CD14-positive monocyte (primary cell): ENCODE measurements around the gene CSMD2. TPM values are rescaled to one million over a fixed set of nuclear protein-coding genes. Genes with fewer than 3 reads are reported as not detected.
A peak's percentile ranks its signal among the peaks of the same experiment; 100 is the strongest.

Source experiments
- DNase-seq, 3 donors: peaks; one replicate each; pipeline ENCODE4 v3.0.0-alpha.2; 2011 to 2022
- H2AFZ ChIP-seq: 2 replicates; pipeline ENCODE4 v1.6.0; 2012; ENCODE audit warnings: mild to moderate bottlenecking, low read depth, low read length, inconsistent platforms; ENCODE audit not compliant: insufficient read depth, poor library complexity, severe bottlenecking
- H3K27ac ChIP-seq, 2 donors: 1 replicate in 1 of 2; 2 replicates in 1 of 2; pipeline ENCODE4 v1.5.1; 2012 to 2013; ENCODE audit warnings: low read length in 2 of 2, control low read depth in 1 of 2, inconsistent platforms in 1 of 2, low read depth in 1 of 2, mild to moderate bottlenecking in 1 of 2
- H3K27me3 ChIP-seq, 2 donors: one replicate each; pipeline versions ENCODE4 v1.6.0 to v1.6.1; 2011 to 2013; ENCODE audit warnings: low read length in 2 of 2; ENCODE audit not compliant: control insufficient read depth in 2 of 2, insufficient read depth in 2 of 2
- H3K36me3 ChIP-seq, 2 donors: replicated peaks in 1 of 2; 1 replicate in 1 of 2; 2 replicates in 1 of 2; pipeline versions ENCODE4 v1.5.1 to v1.6.1; 2012 to 2013; ENCODE audit warnings: low read length in 2 of 2, control low read depth in 1 of 2, inconsistent platforms in 1 of 2, mild to moderate bottlenecking in 1 of 2; ENCODE audit not compliant: insufficient read depth in 2 of 2, control insufficient read depth in 1 of 2
- H3K4me1 ChIP-seq, 2 donors: 1 replicate in 1 of 2; 2 replicates in 1 of 2; pipeline versions ENCODE4 v1.5.1 to v1.6.1; 2012 to 2013; ENCODE audit warnings: low read length in 2 of 2, control low read depth in 1 of 2, inconsistent platforms in 1 of 2, mild to moderate bottlenecking in 1 of 2, moderate library complexity in 1 of 2; ENCODE audit not compliant: insufficient read depth in 2 of 2, control insufficient read depth in 1 of 2
- H3K4me2 ChIP-seq: replicated peaks from 2 replicates; pipeline ENCODE3; 2012; ENCODE audit warnings: low read length, moderate library complexity, mild to moderate bottlenecking; ENCODE audit not compliant: poor library complexity, severe bottlenecking; ENCODE audit errors: extremely low read depth
- H3K4me3 ChIP-seq, 3 experiments: fragments of 200-600 bp in 1 of 3; sonication (generic) in 1 of 3; replicated peaks in 1 of 3; 1 replicate in 2 of 3; 2 replicates in 1 of 3; pipeline ENCODE4 v1.5.1; 2011 to 2013; ENCODE audit warnings: low read length in 3 of 3, mild to moderate bottlenecking in 3 of 3, control low read depth in 2 of 3, low read depth in 2 of 3, inconsistent platforms in 1 of 3, moderate library complexity in 1 of 3
- H3K79me2 ChIP-seq: 2 replicates; pipeline ENCODE4 v1.6.0; 2012; ENCODE audit warnings: mild to moderate bottlenecking, control low read depth, inconsistent platforms, low read length, moderate library complexity; ENCODE audit not compliant: insufficient read depth
- H3K9ac ChIP-seq: 2 replicates; pipeline ENCODE4 v1.6.0; 2017; ENCODE audit warnings: low read length, mild to moderate bottlenecking; ENCODE audit not compliant: insufficient read depth, poor library complexity, severe bottlenecking
- H3K9me3 ChIP-seq, 2 donors: replicated peaks in 1 of 2; 1 replicate in 1 of 2; 2 replicates in 1 of 2; pipeline versions ENCODE4 v1.5.1 to v1.6.1; 2012 to 2013; ENCODE audit warnings: low read length in 2 of 2, control low read depth in 1 of 2; ENCODE audit not compliant: control insufficient read depth in 1 of 2, insufficient read depth in 1 of 2
- H4K20me1 ChIP-seq: 2 replicates; pipeline ENCODE4 v1.6.0; 2012; ENCODE audit warnings: mild to moderate bottlenecking, low read length, control low read depth, moderate library complexity; ENCODE audit not compliant: insufficient read depth
- H3K27ac Mint-ChIP-seq, 7 donors: one replicate each; pipeline ENCODE4 v1.8.0; 2020; ENCODE audit warnings: mild to moderate bottlenecking in 7 of 7, mixed read lengths in 7 of 7, moderate library complexity in 6 of 7, inconsistent platforms in 2 of 7
- H3K27me3 Mint-ChIP-seq, 3 donors: one replicate each; pipeline ENCODE4 v1.8.0; 2021 to 2022; ENCODE audit warnings: low read depth in 3 of 3, mild to moderate bottlenecking in 3 of 3, mixed read lengths in 3 of 3, moderate library complexity in 3 of 3, inconsistent platforms in 1 of 3
- H3K36me3 Mint-ChIP-seq, 2 donors: one replicate each; pipeline ENCODE4 v1.8.0; 2020; ENCODE audit warnings: mixed read lengths in 2 of 2, inconsistent platforms in 1 of 2, mild to moderate bottlenecking in 1 of 2
- H3K4me1 Mint-ChIP-seq: one replicate; pipeline ENCODE4 v1.8.0; 2020; ENCODE audit warnings: mild to moderate bottlenecking, mixed read lengths
- H3K4me3 Mint-ChIP-seq, 2 donors: one replicate each; pipeline ENCODE4 v1.8.0; 2020; ENCODE audit warnings: mild to moderate bottlenecking in 2 of 2, mixed read lengths in 2 of 2, moderate library complexity in 1 of 2
- H3K9me3 Mint-ChIP-seq, 7 donors: one replicate each; pipeline ENCODE4 v1.8.0; 2020 to 2022; ENCODE audit warnings: mixed read lengths in 7 of 7, mild to moderate bottlenecking in 6 of 7, moderate library complexity in 6 of 7, inconsistent platforms in 2 of 7
- CTCF ChIP-seq: fragments of 200-600 bp; IDR thresholded peaks from one replicate; pipeline ENCODE4 v1.8.0; 2022; ENCODE audit warnings: antibody characterized with exemption, mild to moderate bottlenecking
- WGBS: methylation state at CpG from one replicate; pipeline ENCODE4 v1.1.5; 2013; ENCODE audit warnings: missing lambda C conversion rate; ENCODE audit not compliant: insufficient coverage; 5-methylcytosine and 5-hydroxymethylcytosine counted together
- intact Hi-C, 2 donors: fragments of 100-400 bp; cut with micrococcal nuclease; formaldehyde crosslinking; loops; one replicate each; pipeline versions ENCODE4 v1.15.0 to v1.15.1; 2023
- polyA plus RNA-seq, 3 donors: library from polyadenylated mRNA; depleted of rRNA in 1 of 3; unstranded in 2 of 3; stranded (reverse) in 1 of 3; fragments of 300-500 nt in 2 of 3; fragments of >200 nt in 1 of 3; fragmentation: Illumina TruSeq in 2 of 3; gene quantifications; 1 replicate in 2 of 3; 2 replicates in 1 of 3; pipeline ENCODE4 v1.2.3, GENCODE V29; 2012 to 2021

Gene CSMD2
- polyA plus RNA-seq, 3 donors, result 0.04 TPM; not detected in 2

GRCh38 chr1:34175744-34176143 is 10.7 kb upstream of the CSMD2 start:
- Histone ChIP-seq H3K27ac (no peak overlapping the region), H3K4me3 (no peak overlapping the region), H3K36me3 (no peaks in the 10 kb centered on the region), H3K9me3 (peaks cover 0 to 15% of the 10 kb centered on the region in 2 donors), H3K27me3 (peaks cover 28 to 58% of the 10 kb centered on the region in 2 donors), H4K20me1 (no peaks in the 10 kb centered on the region), H3K9ac (no peak overlapping the region), H2AFZ (no peak overlapping the region), H3K4me1 (no peaks in the 10 kb centered on the region), H3K79me2 (no peaks in the 10 kb centered on the region), H3K4me2 (no peak overlapping the region)
- peaks cover 0 to 8% (median 5%) of the 10 kb centered on the region in 7 donors for H3K9me3 Mint-ChIP-seq
- no peak overlapping the region for H3K27ac Mint-ChIP-seq
- H3K4me1 Mint-ChIP-seq, result no peaks in the 10 kb centered on the region
- peaks cover 0 to 3% of the 10 kb centered on the region in 2 donors for H3K36me3 Mint-ChIP-seq
- no peak for DNase-seq
- H3K27me3 Mint-ChIP-seq, result peaks cover 23 to 41% (median 39%) of the 10 kb centered on the region in 3 donors
- no peak for TF ChIP-seq CTCF
- WGBS, result 100% methylated on average over 1 of the region's 6 CpGs
- peak overlapping the region in 1 of 2 donors; percentile 81 for H3K4me3 Mint-ChIP-seq
- intact Hi-C loops, result no loop called here

- H3K9ac ChIP-seq, result no peak overlapping the region
- H3K4me3 ChIP-seq, result no peak overlapping the region
- Mint-ChIP-seq H3K27me3 (peaks cover 53 to 83% (median 72%) of the 10 kb centered on the region in 3 donors), H3K4me1 (peaks cover 5% of the 10 kb centered on the region), H3K9me3 (peaks cover 0 to 14% (median 10%) of the 10 kb centered on the region in 7 donors), H3K4me3 (peak overlapping the region in 1 of 2 donors; percentile 40), H3K27ac (no peak overlapping the region), H3K36me3 (no peaks in the 10 kb centered on the region)
- H2AFZ ChIP-seq, result no peak overlapping the region
- no peak for DNase-seq
- H4K20me1 ChIP-seq, result no peaks in the 10 kb centered on the region
- no peak overlapping the region for H3K4me2 ChIP-seq
- no peaks in the 10 kb centered on the region for H3K36me3 ChIP-seq
- H3K4me1 ChIP-seq, result no peaks in the 10 kb centered on the region
- intact Hi-C loops, result no loop called here
- H3K79me2 ChIP-seq, result no peaks in the 10 kb centered on the region
- H3K9me3 ChIP-seq, result peaks cover 0 to 7% of the 10 kb centered on the region in 2 donors
- H3K27ac ChIP-seq, result no peak overlapping the region
- WGBS, result 42% methylated on average over 10 of the region's 13 CpGs
- peaks cover 37 to 73% of the 10 kb centered on the region in 2 donors for H3K27me3 ChIP-seq
- no peak for TF ChIP-seq CTCF
Measured at GRCh38 chr1:34167389-34167788, 2.4 kb upstream of the CSMD2 start.
